ENCODE data around the gene NCAM1.
A peak's percentile ranks its signal among the peaks of the same experiment; 100 is the strongest.

Gene NCAM1

DNA sequence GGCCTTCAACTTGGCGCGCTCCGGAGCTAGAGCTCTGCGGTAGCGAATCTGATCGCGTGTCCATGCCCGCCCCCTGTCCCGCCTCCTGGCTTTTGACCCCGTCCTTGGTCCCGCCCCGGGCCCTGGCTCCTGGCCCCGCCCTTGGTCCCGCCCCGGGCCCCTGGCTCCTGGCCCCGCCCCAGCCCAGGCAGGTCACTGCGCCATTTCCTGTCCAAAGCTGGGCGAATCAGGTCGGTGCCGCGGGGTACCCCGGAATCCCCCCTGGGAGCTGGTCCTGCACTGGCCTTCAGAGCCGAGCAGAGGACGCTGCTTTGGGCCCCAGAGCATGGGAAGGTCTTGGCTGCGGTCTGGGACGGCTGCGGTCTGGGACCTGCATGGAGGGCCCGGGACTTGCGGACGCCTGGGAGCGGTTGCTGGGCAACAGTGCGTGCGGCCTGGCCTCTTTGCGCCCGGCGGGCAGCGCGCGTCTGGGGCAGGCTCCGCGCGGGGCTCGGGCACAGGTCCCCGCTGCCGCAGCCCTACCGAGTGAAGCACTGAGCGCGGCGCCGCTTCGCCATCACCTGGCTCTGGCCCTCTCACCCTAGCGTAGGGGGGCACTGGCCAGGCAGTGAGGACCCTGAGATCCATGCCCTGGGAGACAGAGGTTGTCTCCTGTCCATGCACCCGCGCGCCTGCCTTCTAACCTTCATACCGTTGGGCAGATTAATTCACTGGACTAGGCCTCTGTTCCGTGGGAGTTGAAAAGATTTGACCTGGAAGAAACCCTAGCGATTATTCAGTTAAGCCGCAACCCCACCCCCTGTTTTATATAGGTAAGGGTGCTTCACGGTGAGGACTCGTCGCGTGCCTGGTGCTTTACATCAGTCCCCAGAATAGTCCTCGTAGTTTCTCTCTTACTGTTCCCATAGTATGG, 353.4 kb downstream of the NCAM1 start, which contains the start of gene TTC12:
Gene TTC12 (plus strand): TSS at position 195 of the 913 bp plus-strand sequence. CDS start 1,675 bp downstream, outside the sequence.
- H3K27ac ChIP-seq (ENCODE audit: low read length): peak within 1 kb of the TSS; percentile 33; the same call in 1 of the 2 replicates
- no peaks in the 10 kb centered on the region for H3K27me3 ChIP-seq (ENCODE audit: low read depth, low read length)
- H3K4me2 ChIP-seq (ENCODE audit: low read length): peak within 1 kb of the TSS; percentile 87
- no peaks in the 10 kb centered on the region for H3K79me2 ChIP-seq (ENCODE audit: low read length)
- no peaks in the 10 kb centered on the region for H3K36me3 ChIP-seq (replicated peaks; ENCODE audit: low read depth, low read length)
- H3K4me3 ChIP-seq (ENCODE audit: low read length): peak within 1 kb of the TSS; percentile 91
- peak within 1 kb of the TSS; percentile 78 for H3K9ac ChIP-seq (ENCODE audit: low read length)
- TF ChIP-seq, protein P1, sequence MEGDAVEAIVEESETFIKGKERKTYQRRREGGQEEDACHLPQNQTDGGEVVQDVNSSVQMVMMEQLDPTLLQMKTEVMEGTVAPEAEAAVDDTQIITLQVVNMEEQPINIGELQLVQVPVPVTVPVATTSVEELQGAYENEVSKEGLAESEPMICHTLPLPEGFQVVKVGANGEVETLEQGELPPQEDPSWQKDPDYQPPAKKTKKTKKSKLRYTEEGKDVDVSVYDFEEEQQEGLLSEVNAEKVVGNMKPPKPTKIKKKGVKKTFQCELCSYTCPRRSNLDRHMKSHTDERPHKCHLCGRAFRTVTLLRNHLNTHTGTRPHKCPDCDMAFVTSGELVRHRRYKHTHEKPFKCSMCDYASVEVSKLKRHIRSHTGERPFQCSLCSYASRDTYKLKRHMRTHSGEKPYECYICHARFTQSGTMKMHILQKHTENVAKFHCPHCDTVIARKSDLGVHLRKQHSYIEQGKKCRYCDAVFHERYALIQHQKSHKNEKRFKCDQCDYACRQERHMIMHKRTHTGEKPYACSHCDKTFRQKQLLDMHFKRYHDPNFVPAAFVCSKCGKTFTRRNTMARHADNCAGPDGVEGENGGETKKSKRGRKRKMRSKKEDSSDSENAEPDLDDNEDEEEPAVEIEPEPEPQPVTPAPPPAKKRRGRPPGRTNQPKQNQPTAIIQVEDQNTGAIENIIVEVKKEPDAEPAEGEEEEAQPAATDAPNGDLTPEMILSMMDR (IDR thresholded peaks at IDR 0.05; ENCODE audit: low read depth, low read length): no peak
- TF ChIP-seq EZH2phosphoT487 (IDR thresholded peaks at IDR 0.05; ENCODE audit: low read depth): no peak
- no peaks in the 10 kb centered on the region for H3K9me3 ChIP-seq (ENCODE audit: insufficient read depth, low read length)
- peaks cover 10% of the 10 kb centered on the region for H3K4me1 ChIP-seq (ENCODE audit: low read length)
- no peaks in the 10 kb centered on the region for H4K20me1 ChIP-seq (ENCODE audit: insufficient read depth, low read length)
- H2AFZ ChIP-seq (ENCODE audit: low read depth, low read length): peak within 1 kb of the TSS; percentile 99

DNA sequence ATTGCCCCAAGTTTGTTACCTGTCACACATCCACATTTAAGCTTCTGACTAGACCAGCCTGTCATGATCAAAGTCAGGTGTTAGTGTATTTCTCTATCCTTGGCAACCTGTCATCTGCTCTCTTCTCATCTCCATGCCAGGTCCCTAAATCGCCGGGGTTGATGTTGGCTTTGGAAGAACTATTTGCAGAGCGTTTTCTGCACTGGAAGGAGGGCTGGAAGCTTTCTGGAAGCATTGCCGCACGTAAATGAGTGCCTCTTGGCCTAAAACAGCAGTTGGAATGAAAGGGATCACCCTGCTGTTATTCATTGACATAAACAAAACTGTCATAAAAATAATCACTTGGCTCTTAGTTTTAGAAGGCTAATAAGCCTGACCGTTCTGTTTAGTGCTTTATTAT, 354.6 kb downstream of the NCAM1 start:
- H3K36me3 ChIP-seq (replicated peaks; ENCODE audit: low read depth, low read length): no peaks in the 10 kb centered on the region
- no peaks in the 10 kb centered on the region for H3K9me3 ChIP-seq (ENCODE audit: insufficient read depth, low read length)
- H2AFZ ChIP-seq (ENCODE audit: low read depth, low read length): no peak overlapping the region
- H4K20me1 ChIP-seq (ENCODE audit: insufficient read depth, low read length): no peaks in the 10 kb centered on the region
- TF ChIP-seq, protein P1 (IDR thresholded peaks at IDR 0.05; ENCODE audit: low read depth, low read length): no peak
- no peaks in the 10 kb centered on the region for H3K27me3 ChIP-seq (ENCODE audit: low read depth, low read length)
- H3K27ac ChIP-seq (ENCODE audit: low read length): no peak overlapping the region
- H3K4me3 ChIP-seq (ENCODE audit: low read length): no peak overlapping the region
- no peak overlapping the region for H3K4me2 ChIP-seq (ENCODE audit: low read length)
- H3K79me2 ChIP-seq (ENCODE audit: low read length): no peaks in the 10 kb centered on the region
- peaks cover 10% of the 10 kb centered on the region for H3K4me1 ChIP-seq (ENCODE audit: low read length)
- no peak overlapping the region for H3K9ac ChIP-seq (ENCODE audit: low read length)

DNA sequence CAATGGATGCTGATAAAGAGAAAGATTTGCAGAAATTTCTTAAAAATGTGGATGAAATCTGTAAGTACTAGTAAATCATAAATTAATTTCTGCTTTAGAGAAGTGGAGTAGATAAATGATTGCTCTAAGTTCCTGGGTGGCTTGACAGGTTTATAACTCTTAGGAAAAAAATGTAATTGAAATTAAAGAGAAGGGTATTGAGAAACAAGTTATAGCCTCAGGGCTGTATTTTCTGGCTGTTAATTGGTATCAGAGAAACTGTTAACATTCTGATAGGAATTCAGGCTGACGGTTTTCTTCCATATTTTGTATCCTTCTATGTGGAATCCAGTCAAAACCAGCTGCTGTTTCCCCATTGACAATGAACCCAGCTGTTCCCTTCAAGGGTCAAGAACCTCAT, 355.0 kb downstream of the NCAM1 start:
- Histone ChIP-seq H3K9me3 (ENCODE audit: insufficient read depth, low read length) (no peaks in the 10 kb centered on the region), H3K9ac (ENCODE audit: low read length) (no peak overlapping the region), H3K27ac (ENCODE audit: low read length) (no peak overlapping the region), H3K79me2 (ENCODE audit: low read length) (no peaks in the 10 kb centered on the region), H3K4me1 (ENCODE audit: low read length) (peaks cover 10% of the 10 kb centered on the region), H3K27me3 (ENCODE audit: low read depth, low read length) (no peaks in the 10 kb centered on the region), H3K36me3 (replicated peaks; ENCODE audit: low read depth, low read length) (no peaks in the 10 kb centered on the region), H3K4me2 (ENCODE audit: low read length) (no peak overlapping the region), H4K20me1 (ENCODE audit: insufficient read depth, low read length) (no peaks in the 10 kb centered on the region), H2AFZ (ENCODE audit: low read depth, low read length) (no peak overlapping the region), H3K4me3 (ENCODE audit: low read length) (no peak overlapping the region)
- TF ChIP-seq, protein P1 (IDR thresholded peaks at IDR 0.05; ENCODE audit: low read depth, low read length): no peak
- TF ChIP-seq EZH2phosphoT487 (IDR thresholded peaks at IDR 0.05; ENCODE audit: low read depth): no peak

DNA sequence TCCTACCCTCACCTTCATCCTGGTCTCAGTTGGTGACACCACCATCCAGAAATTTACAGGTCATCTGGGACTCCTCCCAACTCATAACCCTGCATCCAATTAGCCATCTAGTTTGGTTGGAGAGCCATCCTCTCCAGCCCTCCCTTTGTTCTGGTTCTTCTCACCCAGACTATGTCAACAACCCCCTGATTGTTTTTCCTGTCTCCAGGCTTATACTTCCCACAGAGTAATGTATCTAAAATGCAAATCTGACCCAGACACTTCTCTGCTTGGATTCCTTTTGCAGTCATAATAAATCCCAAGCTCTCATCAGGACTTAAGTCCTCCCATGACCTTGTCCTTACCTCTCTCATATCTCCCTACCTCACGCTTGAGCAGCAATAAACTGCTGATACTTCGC, 356.1 kb downstream of the NCAM1 start:
- Histone ChIP-seq H4K20me1 (ENCODE audit: insufficient read depth, low read length) (no peaks in the 10 kb centered on the region), H3K27me3 (ENCODE audit: low read depth, low read length) (no peaks in the 10 kb centered on the region), H2AFZ (ENCODE audit: low read depth, low read length) (no peak overlapping the region), H3K4me2 (ENCODE audit: low read length) (no peak overlapping the region), H3K9ac (ENCODE audit: low read length) (no peak overlapping the region), H3K4me1 (ENCODE audit: low read length) (peaks cover 10% of the 10 kb centered on the region), H3K79me2 (ENCODE audit: low read length) (no peaks in the 10 kb centered on the region), H3K9me3 (ENCODE audit: insufficient read depth, low read length) (no peaks in the 10 kb centered on the region), H3K4me3 (ENCODE audit: low read length) (no peak overlapping the region), H3K27ac (ENCODE audit: low read length) (no peak overlapping the region), H3K36me3 (replicated peaks; ENCODE audit: low read depth, low read length) (no peaks in the 10 kb centered on the region)
- TF ChIP-seq, protein P1 (IDR thresholded peaks at IDR 0.05; ENCODE audit: low read depth, low read length): no peak
- TF ChIP-seq EZH2phosphoT487 (IDR thresholded peaks at IDR 0.05; ENCODE audit: low read depth): no peak
